B cell (primary cell): Measurements from ENCODE around the gene FAM151A. TPM values are rescaled to one million over a fixed set of nuclear protein-coding genes. Genes with fewer than 3 reads are reported as not detected.

Source experiments
- ATAC-seq: fragments of 200-7000 bp; cut with Tn5 transposase; one replicate; pipeline ENCODE4 v1.10.0; 2021; ENCODE audit warnings: low read depth, mild to moderate bottlenecking, moderate number of reproducible peaks, moderate library complexity
- CTCF ChIA-PET: fragments of 350-600 bp; sonication (Branson Sonifier 250); formaldehyde crosslinking; loops from one replicate; lab custom pipeline; 2021; ENCODE audit warnings: antibody characterized with exemption, inconsistent platforms; lab: Charles Lee
- POLR2A ChIA-PET: fragments of 350-600 bp; sonication (Branson Sonifier 250); formaldehyde crosslinking; loops from one replicate; lab custom pipeline; 2021; ENCODE audit warnings: antibody characterized with exemption; lab: Charles Lee
- DNase-seq: peaks from one replicate; pipeline ENCODE4 v3.0.0; 2013
- H2AFZ ChIP-seq: 2 replicates; pipeline ENCODE4 v1.6.1; 2012; ENCODE audit warnings: mild to moderate bottlenecking, low read depth, low read length; ENCODE audit not compliant: insufficient read depth, poor library complexity, severe bottlenecking
- H3K27ac ChIP-seq, 2 donors: 1 replicate in 1 of 2; 2 replicates in 1 of 2; pipeline ENCODE4 v1.5.1; 2012 to 2013; ENCODE audit warnings: low read length in 2 of 2, mild to moderate bottlenecking in 2 of 2, moderate library complexity in 1 of 2
- H3K27me3 ChIP-seq, 4 experiments: fragments of 200-600 bp in 1 of 4; sonication (generic) in 1 of 4; replicated peaks in 1 of 4; 1 replicate in 2 of 4; 2 replicates in 2 of 4; pipeline versions ENCODE4 v1.6.1 to v1.7.0; 2013 to 2016; ENCODE audit warnings: low read length in 3 of 4, mild to moderate bottlenecking in 2 of 4, mixed read lengths in 1 of 4, moderate library complexity in 1 of 4; ENCODE audit not compliant: insufficient read depth in 4 of 4, control insufficient read depth in 3 of 4; ENCODE audit errors: control extremely low read depth in 1 of 4
- H3K36me3 ChIP-seq, 2 experiments: replicated peaks in 1 of 2; 1 replicate in 1 of 2; 2 replicates in 1 of 2; pipeline versions ENCODE4 v1.6.1 to v1.7.1; 2013; ENCODE audit warnings: low read length in 1 of 2; ENCODE audit not compliant: insufficient read depth in 2 of 2, control insufficient read depth in 1 of 2; ENCODE audit errors: control extremely low read depth in 1 of 2, extremely low read depth in 1 of 2
- H3K4me1 ChIP-seq, 2 donors: fragments of 200-600 bp in 1 of 2; sonication (generic) in 1 of 2; 1 replicate in 1 of 2; 2 replicates in 1 of 2; pipeline versions ENCODE4 v1.5.1 to v1.6.1; 2013 to 2017; ENCODE audit warnings: low read length in 2 of 2; ENCODE audit not compliant: control insufficient read depth in 2 of 2, insufficient read depth in 2 of 2
- H3K4me2 ChIP-seq: replicated peaks from 2 replicates; pipeline ENCODE3; 2012; ENCODE audit warnings: mild to moderate bottlenecking, low read depth, low read length; ENCODE audit not compliant: poor library complexity, severe bottlenecking
- H3K4me3 ChIP-seq, 5 experiments: fragments of 200-600 bp in 1 of 5; sonication (generic) in 1 of 5; 1 replicate in 3 of 5; 2 replicates in 2 of 5; pipeline versions ENCODE4 v1.5.1 to v1.7.0; 2011 to 2016; ENCODE audit warnings: low read length in 4 of 5, mild to moderate bottlenecking in 4 of 5, low read depth in 2 of 5, control low read depth in 1 of 5, moderate library complexity in 1 of 5; ENCODE audit not compliant: insufficient read depth in 1 of 5; ENCODE audit errors: control extremely low read depth in 1 of 5, extremely low read depth in 1 of 5
- H3K79me2 ChIP-seq: fragments of 200-600 bp; sonication (generic); one replicate; pipeline ENCODE4 v1.6.0; 2016; ENCODE audit warnings: low read length; ENCODE audit not compliant: control insufficient read depth, insufficient read depth
- H3K9ac ChIP-seq: fragments of 200-600 bp; sonication (generic); 2 replicates; pipeline ENCODE4 v1.6.1; 2017; ENCODE audit warnings: mild to moderate bottlenecking, low read length, moderate library complexity
- H3K9me3 ChIP-seq, 3 donors: one replicate each; pipeline versions ENCODE4 v1.6.1 to v1.7.1; 2013; ENCODE audit warnings: low read length in 2 of 3; ENCODE audit not compliant: control insufficient read depth in 2 of 3, insufficient read depth in 1 of 3; ENCODE audit errors: control extremely low read depth in 1 of 3
- H4K20me1 ChIP-seq: 2 replicates; pipeline ENCODE4 v1.6.0; 2012; ENCODE audit warnings: mild to moderate bottlenecking, low read length; ENCODE audit not compliant: insufficient read depth, control insufficient read depth, poor library complexity, severe bottlenecking
- H3K27ac Mint-ChIP-seq: one replicate; pipeline ENCODE4 v1.8.0; 2021; ENCODE audit warnings: mixed read lengths
- H3K27me3 Mint-ChIP-seq: one replicate; pipeline ENCODE4 v1.8.0; 2021; ENCODE audit warnings: mixed read lengths
- H3K4me1 Mint-ChIP-seq: one replicate; pipeline ENCODE4 v1.8.0; 2021; ENCODE audit warnings: mixed read lengths
- H3K4me3 Mint-ChIP-seq: one replicate; pipeline ENCODE4 v1.8.0; 2021; ENCODE audit warnings: mixed read lengths
- H3K9me3 Mint-ChIP-seq: one replicate; pipeline ENCODE4 v1.8.0; 2022; ENCODE audit warnings: mixed read lengths; ENCODE audit not compliant: insufficient read depth
- CTCF ChIP-seq: fragments of 200-600 bp; IDR thresholded peaks from one replicate; pipeline ENCODE4 v1.8.0; 2022; ENCODE audit warnings: antibody characterized with exemption, mild to moderate bottlenecking
- EZH2 ChIP-seq: IDR thresholded peaks from 2 replicates; pipeline ENCODE4 v1.6.1; 2012; ENCODE audit warnings: borderline replicate concordance, low read depth, mild to moderate bottlenecking, moderate library complexity, low read length; ENCODE audit not compliant: insufficient read depth, poor library complexity, severe bottlenecking
- WGBS: methylation state at CpG from one replicate; pipeline ENCODE4 v1.1.5; 2013; ENCODE audit warnings: missing lambda C conversion rate; ENCODE audit not compliant: insufficient coverage; 5-methylcytosine and 5-hydroxymethylcytosine counted together
- intact Hi-C: fragments of 100-400 bp; cut with micrococcal nuclease; formaldehyde crosslinking; loops from one replicate; pipeline ENCODE4 v1.10.0; 2022
- polyA plus RNA-seq: library from polyadenylated mRNA; depleted of rRNA; stranded (reverse); fragments of >200 nt; gene quantifications from 2 replicates; pipeline ENCODE4 v1.2.3, GENCODE V29; 2012
- total RNA-seq, 2 donors: library from RNA; stranded (reverse); fragments of 120-200 nt in 1 of 2; gene quantifications; 1 replicate in 1 of 2; 2 replicates in 1 of 2; pipeline versions ENCODE4 v1.2.3 to v1.2.4, GENCODE V29; 2013 to 2022

Gene FAM151A
- total and polyA plus RNA-seq, 2 donors (not counting 1 experiment from before 2014, with no cell fraction given), result not detected

- H3K36me3 ChIP-seq, result no peaks in the 10 kb centered on the region
- ChIA-PET POLR2A (no interaction called here), CTCF (no interaction called here)
- intact Hi-C loops, result no loop called here
- H3K27ac Mint-ChIP-seq, result no peak overlapping the region
- no peaks in the 10 kb centered on the region for H3K4me1 ChIP-seq
- no peak overlapping the region for H3K4me3 Mint-ChIP-seq
- 70% methylated on average over 3 of the region's 3 CpGs for WGBS
- H4K20me1 ChIP-seq, result no peaks in the 10 kb centered on the region
- H3K4me1 Mint-ChIP-seq, result no peaks in the 10 kb centered on the region
- H3K27ac ChIP-seq, result no peak overlapping the region
- TF ChIP-seq CTCF (no peak), EZH2 (no peak)
- no peak overlapping the region for H3K9ac ChIP-seq
- DNase-seq, result no peak
- no peaks in the 10 kb centered on the region for H3K9me3 ChIP-seq
- no peak overlapping the region for H2AFZ ChIP-seq
- no peaks in the 10 kb centered on the region for H3K79me2 ChIP-seq
- no peaks in the 10 kb centered on the region for H3K27me3 ChIP-seq
- ATAC-seq, result no peak
- no peak overlapping the region for H3K4me3 ChIP-seq
- H3K4me2 ChIP-seq, result no peak overlapping the region
- H3K27me3 Mint-ChIP-seq, result peaks cover 9% of the 10 kb centered on the region
- no peaks in the 10 kb centered on the region for H3K9me3 Mint-ChIP-seq
These were observed 50.8 kb downstream of the FAM151A start for GRCh38 chr1:54572542-54572850.

- no peaks in the 10 kb centered on the region for H3K36me3 ChIP-seq
- intact Hi-C loops, result no loop called here
- no peak overlapping the region for H3K4me3 ChIP-seq
- H4K20me1 ChIP-seq, result no peaks in the 10 kb centered on the region
- Mint-ChIP-seq H3K4me1 (no peaks in the 10 kb centered on the region), H3K9me3 (no peaks in the 10 kb centered on the region), H3K4me3 (no peak overlapping the region), H3K27ac (no peak overlapping the region), H3K27me3 (peaks cover 9% of the 10 kb centered on the region)
- POLR2A ChIA-PET, result no interaction called here
- H3K27ac ChIP-seq, result no peak overlapping the region
- no peak overlapping the region for H3K9ac ChIP-seq
- no peaks in the 10 kb centered on the region for H3K4me1 ChIP-seq
- no peaks in the 10 kb centered on the region for H3K9me3 ChIP-seq
- DNase-seq, result no peak
- H3K27me3 ChIP-seq, result no peaks in the 10 kb centered on the region
- no peaks in the 10 kb centered on the region for H3K79me2 ChIP-seq
- CTCF ChIA-PET, result no interaction called here
- no peak overlapping the region for H3K4me2 ChIP-seq
- no peak overlapping the region for H2AFZ ChIP-seq
- TF ChIP-seq CTCF, result no peak
- no peak for TF ChIP-seq EZH2
- WGBS, result 43% methylated on average over 8 of the region's 8 CpGs
- ATAC-seq, result no peak
These were observed 51.4 kb downstream of the FAM151A start for GRCh38 chr1:54571803-54572541.
